GM06990 (cell line): Measurements from ENCODE around the gene ELOA.

Experiments
- DNase-seq: peaks from one replicate; pipeline ENCODE4 v3.0.0-alpha.2; 2011; ENCODE audit not compliant: insufficient read length; ENCODE audit errors: extremely low read depth
- H3K27me3 ChIP-seq: replicated peaks from 2 replicates; pipeline ENCODE4 v1.6.0; 2011; ENCODE audit warnings: low read length; ENCODE audit not compliant: control insufficient read depth, insufficient read depth
- H3K36me3 ChIP-seq: 2 replicates; pipeline ENCODE4 v1.5.1; 2011; ENCODE audit warnings: low read length; ENCODE audit not compliant: control insufficient read depth, insufficient read depth
- H3K4me3 ChIP-seq: replicated peaks from 2 replicates; pipeline ENCODE4 v1.5.1; 2011; ENCODE audit warnings: low read depth, mild to moderate bottlenecking, control low read depth, low read length
- CTCF ChIP-seq: IDR thresholded peaks from 2 replicates; pipeline ENCODE4 v1.5.1; 2011; ENCODE audit warnings: low read length, control low read depth, mild to moderate bottlenecking, inconsistent platforms; ENCODE audit not compliant: insufficient read depth, poor library complexity, severe bottlenecking

ELOA gene

GRCh38 chr1:23709229-23709628, 34.0 kb upstream of the ELOA start:
- no peak overlapping the region for H3K4me3 ChIP-seq
- no peaks in the 10 kb centered on the region for H3K27me3 ChIP-seq
- H3K36me3 ChIP-seq: peaks cover 9% of the 10 kb centered on the region
- DNase-seq: no peak
- TF ChIP-seq CTCF: no peak

GRCh38 chr1:23718482-23718881, 24.8 kb upstream of the ELOA start:
- TF ChIP-seq CTCF: peak; percentile 60
- H3K27me3 ChIP-seq: no peaks in the 10 kb centered on the region
- H3K36me3 ChIP-seq: peaks cover 2% of the 10 kb centered on the region; the same call in 1 of the 2 replicates
- no peak for DNase-seq
- H3K4me3 ChIP-seq: no peak overlapping the region

GRCh38 chr1:23719162-23719820, 24.0 kb upstream of the ELOA start:
- peaks cover 2% of the 10 kb centered on the region; the same call in 1 of the 2 replicates for H3K36me3 ChIP-seq
- peak; percentile 61 for DNase-seq
- no peak overlapping the region for H3K4me3 ChIP-seq
- H3K27me3 ChIP-seq: no peaks in the 10 kb centered on the region
- TF ChIP-seq CTCF: no peak

- H3K27me3 ChIP-seq: no peaks in the 10 kb centered on the region
- no peak for TF ChIP-seq CTCF
- H3K36me3 ChIP-seq: peaks cover 2% of the 10 kb centered on the region; the same call in 1 of the 2 replicates
- DNase-seq: peak; percentile 73
- 0 out of 2 replicates have a peak overlapping the region, but pooled peaks have one; percentile 17 for H3K4me3 ChIP-seq
These were observed 22.8 kb upstream of the ELOA start for GRCh38 chr1:23720256-23720995.

- Histone ChIP-seq H3K36me3 (no peaks in the 10 kb centered on the region), H3K27me3 (no peaks in the 10 kb centered on the region), H3K4me3 (no peak overlapping the region; the same call in 1 of the 2 replicates)
- peak; percentile 48 for DNase-seq
- no peak for TF ChIP-seq CTCF
These were observed 20.6 kb upstream of the ELOA start for GRCh38 chr1:23722652-23723051.
